Ascending aorta (tissue), 2 donors: ENCODE measurements around the gene BRF1. TPM values are rescaled to one million over a fixed set of nuclear protein-coding genes. Genes with fewer than 3 reads are reported as not detected.

Experiments
- DNase-seq, 2 donors: peaks; one replicate each; pipeline ENCODE4 v3.0.0-alpha.2; 2019; ENCODE audit warnings: low spot score in 2 of 2
- H3K27ac ChIP-seq, 2 donors: fragments of 200-600 bp; sonication (generic); one replicate each; pipeline ENCODE4 v1.5.1; 2016 to 2017; ENCODE audit warnings: mild to moderate bottlenecking in 1 of 2
- H3K27me3 ChIP-seq: fragments of 200-600 bp; sonication (generic); one replicate; pipeline ENCODE4 v1.5.1; 2017
- H3K36me3 ChIP-seq, 2 donors: fragments of 200-600 bp; sonication (generic); one replicate each; pipeline ENCODE4 v1.5.1; 2016
- H3K4me1 ChIP-seq, 2 donors: fragments of 200-600 bp; sonication (generic); one replicate each; pipeline ENCODE4 v1.5.1; 2016 to 2017; ENCODE audit warnings: mild to moderate bottlenecking in 1 of 2
- H3K4me3 ChIP-seq, 2 donors: fragments of 200-600 bp; sonication (generic); one replicate each; pipeline ENCODE4 v1.5.1; 2016 to 2017; ENCODE audit warnings: mild to moderate bottlenecking in 1 of 2
- H3K9me3 ChIP-seq, 2 donors: fragments of 200-600 bp; sonication (generic); one replicate each; pipeline ENCODE4 v1.5.1; 2016
- CTCF ChIP-seq, 3 experiments: fragments of 200-600 bp in 2 of 3; fragments of 450-650 bp in 1 of 3; sonication (generic) in 2 of 3; IDR thresholded peaks; one replicate each; pipeline ENCODE4 v1.5.1; 2016 to 2019; ENCODE audit warnings: antibody characterized with exemption in 3 of 3, mild to moderate bottlenecking in 1 of 3, moderate library complexity in 1 of 3
- intact Hi-C: fragments of 100-400 bp; cut with DNase I; formaldehyde crosslinking; loops from one replicate; pipeline ENCODE4 v1.15.1; 2023
- total RNA-seq: library from RNA; depleted of rRNA; stranded (reverse); fragments of >200 nt; gene quantifications from one replicate; pipeline ENCODE4 v1.1.0, GENCODE V29; 2016

The BRF1 gene
- total RNA-seq, 1 donor from 2014 or later, result 60.9 TPM

GRCh38 chr14:105211086-105211757 is 89.6 kb downstream of the BRF1 start:
- no peak for TF ChIP-seq CTCF (IDR thresholded peaks at IDR 0.05)
- Histone ChIP-seq H3K4me3 (no peak overlapping the region), H3K36me3 (peaks cover 22 to 59% of the 10 kb centered on the region in 2 donors), H3K27me3 (no peaks in the 10 kb centered on the region), H3K9me3 (no peaks in the 10 kb centered on the region), H3K4me1 (no peaks in the 10 kb centered on the region), H3K27ac (no peak overlapping the region)
- DNase-seq, result no peak
- intact Hi-C loops, result no loop called here

GRCh38 chr14:105210266-105211025 is 90.4 kb downstream of the BRF1 start:
- Histone ChIP-seq H3K4me3 (no peak overlapping the region), H3K27ac (no peak overlapping the region), H3K9me3 (no peaks in the 10 kb centered on the region), H3K36me3 (peaks cover 22 to 58% of the 10 kb centered on the region in 2 donors), H3K4me1 (peaks cover 3 to 7% of the 10 kb centered on the region in 2 donors), H3K27me3 (no peaks in the 10 kb centered on the region)
- TF ChIP-seq CTCF (IDR thresholded peaks at IDR 0.05), result no peak
- no peak for DNase-seq
- intact Hi-C loops, result no loop called here

GRCh38 chr14:105209646-105210045 is 91.2 kb downstream of the BRF1 start:
- DNase-seq, result no peak
- Histone ChIP-seq H3K9me3 (no peaks in the 10 kb centered on the region), H3K4me3 (no peak overlapping the region), H3K36me3 (peaks cover 22 to 57% of the 10 kb centered on the region in 2 donors), H3K27me3 (no peaks in the 10 kb centered on the region), H3K4me1 (peaks cover 4 to 15% of the 10 kb centered on the region in 2 donors), H3K27ac (no peak overlapping the region)
- TF ChIP-seq CTCF (IDR thresholded peaks at IDR 0.05), result no peak
- intact Hi-C loops, result no loop called here

GRCh38 chr14:105209091-105209490 is 91.7 kb downstream of the BRF1 start:
- TF ChIP-seq CTCF (IDR thresholded peaks at IDR 0.05), result no peak
- intact Hi-C loops, result no loop called here

GRCh38 chr14:105208738-105209075 is 92.1 kb downstream of the BRF1 start:
- H3K27ac ChIP-seq, result no peak overlapping the region
- no peaks in the 10 kb centered on the region for H3K27me3 ChIP-seq
- no peak for DNase-seq
- peaks cover 4 to 22% of the 10 kb centered on the region in 2 donors for H3K4me1 ChIP-seq
- no peak overlapping the region for H3K4me3 ChIP-seq
- intact Hi-C loops, result no loop called here
- H3K9me3 ChIP-seq, result no peaks in the 10 kb centered on the region
- H3K36me3 ChIP-seq, result peaks cover 22 to 48% of the 10 kb centered on the region in 2 donors
- no peak for TF ChIP-seq CTCF (IDR thresholded peaks at IDR 0.05)

More at GRCh38 chr14:105209091-105209490, 91.7 kb downstream of the BRF1 start:
- peaks cover 4 to 20% of the 10 kb centered on the region in 2 donors for H3K4me1 ChIP-seq
- no peaks in the 10 kb centered on the region for H3K27me3 ChIP-seq
- no peak overlapping the region for H3K4me3 ChIP-seq
- no peaks in the 10 kb centered on the region for H3K9me3 ChIP-seq
- no peak for DNase-seq
- H3K36me3 ChIP-seq, result peaks cover 22 to 52% of the 10 kb centered on the region in 2 donors
- H3K27ac ChIP-seq, result no peak overlapping the region
